ENCODE measurements around the gene TULP1. TPM values are rescaled to one million over a fixed set of nuclear protein-coding genes. Genes with fewer than 3 reads are reported as not detected.

Gene TULP1
- total and polyA plus RNA-seq, 5 experiments from 2014 or later: not detected

DNA sequence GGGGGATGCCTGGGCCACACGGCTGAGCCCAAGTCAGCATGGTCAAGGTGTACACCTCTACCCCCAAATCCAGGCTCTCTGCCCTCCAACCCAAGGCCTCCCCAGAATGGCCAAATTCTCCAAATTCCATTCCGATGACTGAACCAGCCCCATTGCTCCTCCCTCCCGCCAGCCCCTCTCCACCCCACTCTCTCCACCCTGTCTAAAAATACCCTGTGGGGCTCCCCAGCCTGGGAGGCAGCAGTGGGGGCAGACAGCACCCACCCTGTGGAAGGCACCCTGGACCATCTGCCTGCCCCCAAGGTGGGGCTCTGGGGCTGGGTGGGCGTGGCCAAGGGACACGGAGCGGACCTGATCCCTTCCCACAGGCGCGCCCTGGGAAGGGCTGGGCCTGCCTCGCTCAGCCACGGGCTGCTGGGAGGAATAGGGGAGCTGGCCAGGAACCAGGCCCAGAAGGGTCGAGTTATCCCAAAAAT, 27.3 kb downstream of the TULP1 start:
- H3K27me3 Mint-ChIP-seq: no peaks in the 10 kb centered on the region
- peaks cover 0 to 5% (median 3%) of the 10 kb centered on the region in 4 donors for H3K4me1 Mint-ChIP-seq
- POLR2A ChIA-PET: no interaction called here
- no peaks in the 10 kb centered on the region for H3K9me3 Mint-ChIP-seq
- no peaks in the 10 kb centered on the region for H3K36me3 Mint-ChIP-seq
- no peak overlapping the region for H3K27ac Mint-ChIP-seq
- no peak for ATAC-seq
- no peak overlapping the region for H3K4me3 Mint-ChIP-seq
- no peak for DNase-seq

DNA sequence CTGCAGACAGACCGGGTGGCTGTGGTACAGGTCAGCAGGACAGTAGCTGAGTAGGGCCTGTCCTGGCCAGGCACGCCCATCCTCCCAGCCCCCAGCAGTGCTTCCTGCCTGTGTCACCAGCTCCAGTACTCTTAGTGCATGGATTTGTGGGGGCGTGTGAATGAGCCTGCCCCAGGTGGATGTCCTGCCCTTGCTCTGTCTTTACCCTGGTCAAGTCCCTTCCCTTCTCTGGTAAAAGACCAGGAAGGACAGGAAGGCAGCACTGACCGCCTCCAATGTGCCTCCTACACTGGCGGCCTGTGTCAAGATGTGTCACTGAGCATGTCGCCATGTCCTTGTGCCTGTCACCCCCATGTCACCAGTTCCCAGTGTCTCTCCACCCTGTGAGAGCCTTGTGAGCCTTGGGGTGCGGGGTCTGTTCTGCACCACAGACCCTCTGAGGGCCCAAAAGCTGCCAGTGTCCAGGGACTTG, 27.7 kb downstream of the TULP1 start:
- Mint-ChIP-seq H3K27ac (no peak overlapping the region), H3K36me3 (no peaks in the 10 kb centered on the region), H3K9me3 (no peaks in the 10 kb centered on the region), H3K27me3 (no peaks in the 10 kb centered on the region), H3K4me1 (peaks cover 0 to 4% (median 1%) of the 10 kb centered on the region in 4 donors), H3K4me3 (no peak overlapping the region)
- no peak for ATAC-seq
- DNase-seq: no peak
- POLR2A ChIA-PET: no interaction called here

DNA sequence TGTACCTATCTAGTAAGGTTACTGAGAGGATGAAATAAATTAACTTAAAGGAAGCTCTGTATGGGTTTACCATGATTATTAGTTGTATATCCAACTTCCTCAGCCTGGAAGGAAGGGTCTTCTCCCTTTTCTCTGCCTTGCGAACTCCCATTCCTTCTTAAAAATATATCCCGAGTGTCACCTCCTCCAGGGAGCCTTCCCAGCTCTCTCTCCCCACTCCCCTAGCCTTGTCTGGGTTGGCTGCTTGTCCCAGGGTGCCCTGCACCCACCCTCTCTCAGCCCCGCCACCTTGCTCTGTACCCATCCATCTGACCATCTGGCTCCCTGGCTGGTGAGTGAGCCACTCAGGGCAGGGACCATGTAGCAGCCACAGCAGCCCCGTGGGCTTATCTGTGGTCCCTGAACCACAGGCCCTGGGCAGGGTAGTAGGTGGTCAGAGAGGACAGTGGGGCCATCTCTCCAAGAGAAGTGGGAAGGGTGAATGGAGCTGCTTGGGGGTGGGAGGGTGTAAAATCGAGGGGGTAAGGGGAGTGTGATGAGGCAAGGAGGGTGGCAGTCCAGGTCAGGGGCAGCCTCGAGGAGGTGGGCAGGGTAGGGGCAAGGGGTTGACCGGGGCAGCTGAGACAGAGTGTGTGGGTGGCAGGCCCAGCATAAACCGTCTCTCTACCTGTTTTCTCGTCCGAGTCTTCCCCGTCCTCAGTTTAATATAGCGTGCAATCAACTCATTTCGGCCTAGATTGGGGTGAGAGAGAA, 28.6 kb downstream of the TULP1 start:
- POLR2A ChIA-PET: no interaction called here

GRCh38 chr6:35483490-35483889, 29.2 kb downstream of the TULP1 start:
- POLR2A ChIA-PET: no interaction called here
- no peak for DNase-seq
- Mint-ChIP-seq H3K27ac (peak overlapping the region in 1 of 10 donors; percentile 35), H3K4me3 (no peak overlapping the region), H3K4me1 (peaks cover 0 to 4% (median 1%) of the 10 kb centered on the region in 4 donors), H3K9me3 (no peaks in the 10 kb centered on the region), H3K36me3 (no peaks in the 10 kb centered on the region), H3K27me3 (no peaks in the 10 kb centered on the region)
- no peak for ATAC-seq

More for the DNA sequence above, 28.6 kb downstream of the TULP1 start:
- ATAC-seq (no peak), DNase-seq (no peak)
- no peaks in the 10 kb centered on the region for H3K36me3 Mint-ChIP-seq
- H3K4me1 Mint-ChIP-seq: peaks cover 0 to 4% (median 1%) of the 10 kb centered on the region in 4 donors
- H3K27me3 Mint-ChIP-seq: no peaks in the 10 kb centered on the region
- H3K27ac Mint-ChIP-seq: no peak overlapping the region
- no peaks in the 10 kb centered on the region for H3K9me3 Mint-ChIP-seq
- H3K4me3 Mint-ChIP-seq: no peak overlapping the region

GRCh38 chr6:35483062-35483461, 29.6 kb downstream of the TULP1 start:
- no peak for ATAC-seq
- no peaks in the 10 kb centered on the region for H3K9me3 Mint-ChIP-seq
- no peaks in the 10 kb centered on the region for H3K27me3 Mint-ChIP-seq
- peaks cover 0 to 3% (median 1%) of the 10 kb centered on the region in 4 donors for H3K4me1 Mint-ChIP-seq
- DNase-seq: no peak
- H3K27ac Mint-ChIP-seq: peak overlapping the region in 1 of 10 donors; percentile 35
- POLR2A ChIA-PET: no interaction called here
- H3K4me3 Mint-ChIP-seq: no peak overlapping the region
- no peaks in the 10 kb centered on the region for H3K36me3 Mint-ChIP-seq

DNA sequence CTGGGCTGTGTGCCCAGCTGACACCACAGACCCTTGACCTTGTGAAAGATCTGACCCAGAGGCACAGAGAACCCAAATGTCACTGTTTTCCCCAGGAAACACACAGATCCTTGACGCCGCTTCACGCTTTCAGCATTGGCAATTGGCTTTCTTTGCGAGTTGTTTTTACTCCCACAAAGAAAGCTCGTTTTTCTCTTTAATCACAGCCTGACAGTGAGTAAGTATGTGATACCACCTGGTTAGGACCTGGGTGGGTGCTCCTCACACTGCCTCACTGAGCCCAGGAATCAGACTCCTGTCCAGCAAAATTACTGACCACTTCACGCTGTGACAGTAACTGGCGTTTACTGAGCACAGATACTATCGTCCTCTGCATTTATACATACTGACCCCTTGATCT, 31.5 kb downstream of the TULP1 start:
- peaks cover 0 to 2% (median 0%) of the 10 kb centered on the region in 4 donors for H3K4me1 Mint-ChIP-seq
- DNase-seq (no peak), ATAC-seq (no peak)
- no peaks in the 10 kb centered on the region for H3K36me3 Mint-ChIP-seq
- no peaks in the 10 kb centered on the region for H3K27me3 Mint-ChIP-seq
- POLR2A ChIA-PET: interaction anchor here (1.0 to 2.0 kb wide), 2 partner anchors 13 to 71 kb away, joined by 3 to 12 read pairs; partner anchors contain the start of gene RPL10A
- H3K27ac Mint-ChIP-seq: no peak overlapping the region
- no peaks in the 10 kb centered on the region for H3K9me3 Mint-ChIP-seq
- no peak overlapping the region for H3K4me3 Mint-ChIP-seq

DNA sequence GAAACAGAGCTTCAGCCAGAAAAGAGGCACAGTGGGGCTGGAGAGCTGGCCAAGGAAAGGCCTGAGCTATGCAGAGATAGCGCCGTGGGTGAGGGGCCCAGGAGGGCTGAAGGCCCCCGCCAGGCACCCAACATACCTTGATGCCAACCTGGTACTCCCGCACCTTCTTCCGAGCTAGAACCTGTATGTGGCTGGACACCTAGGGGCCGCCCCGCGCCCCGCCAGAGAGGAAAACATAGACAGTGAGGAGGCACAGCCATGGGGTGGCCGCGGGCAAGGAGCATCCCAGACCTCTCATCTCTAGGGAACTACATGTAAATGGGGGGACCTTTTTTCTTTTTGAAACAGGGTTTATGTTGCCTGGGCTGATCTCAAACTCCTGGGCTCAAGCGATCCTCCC, 32.5 kb downstream of the TULP1 start:
- ATAC-seq (no peak), DNase-seq (no peak)
- H3K27ac Mint-ChIP-seq: peak overlapping the region in 1 of 10 donors; percentile 68
- H3K4me3 Mint-ChIP-seq: no peak overlapping the region
- H3K27me3 Mint-ChIP-seq: no peaks in the 10 kb centered on the region
- no peaks in the 10 kb centered on the region for H3K9me3 Mint-ChIP-seq
- H3K36me3 Mint-ChIP-seq: no peaks in the 10 kb centered on the region
- POLR2A ChIA-PET: interaction anchor here (0.6 to 2.0 kb wide), 3 partner anchors 9 to 111 kb away, joined by 4 to 12 read pairs (median 4); partner anchors contain the start of gene RPL10A
- peaks cover 0 to 2% (median 0%) of the 10 kb centered on the region in 4 donors for H3K4me1 Mint-ChIP-seq

- POLR2A ChIA-PET: interaction anchor here (1.1 to 2.0 kb wide), 2 partner anchors 10 to 12 kb away, joined by 4 to 9 read pairs; partner anchors contain the start of gene RPL10A
- DNase-seq (no peak), ATAC-seq (no peak)
- Mint-ChIP-seq H3K9me3 (no peaks in the 10 kb centered on the region), H3K27me3 (no peaks in the 10 kb centered on the region), H3K27ac (no peak overlapping the region), H3K4me1 (peaks cover 0 to 6% (median 0%) of the 10 kb centered on the region in 4 donors), H3K36me3 (peaks cover 0 to 5% (median 0%) of the 10 kb centered on the region in 3 donors), H3K4me3 (no peak overlapping the region)
These were observed 34.4 kb downstream of the TULP1 start for GRCh38 chr6:35478259-35478658.

- Mint-ChIP-seq H3K27me3 (no peaks in the 10 kb centered on the region), H3K4me1 (peaks cover 0 to 7% (median 0%) of the 10 kb centered on the region in 4 donors), H3K27ac (peak overlapping the region in 1 of 10 donors; percentile 36), H3K36me3 (peaks cover 0 to 10% (median 0%) of the 10 kb centered on the region in 3 donors), H3K9me3 (no peaks in the 10 kb centered on the region), H3K4me3 (no peak overlapping the region)
- POLR2A ChIA-PET: interaction anchor here (1.1 to 2.0 kb wide), 2 partner anchors 9 to 12 kb away, joined by 4 to 9 read pairs; partner anchors contain the start of gene RPL10A
- DNase-seq (no peak), ATAC-seq (no peak)
These were observed 35.0 kb downstream of the TULP1 start for GRCh38 chr6:35477551-35478179.

DNA sequence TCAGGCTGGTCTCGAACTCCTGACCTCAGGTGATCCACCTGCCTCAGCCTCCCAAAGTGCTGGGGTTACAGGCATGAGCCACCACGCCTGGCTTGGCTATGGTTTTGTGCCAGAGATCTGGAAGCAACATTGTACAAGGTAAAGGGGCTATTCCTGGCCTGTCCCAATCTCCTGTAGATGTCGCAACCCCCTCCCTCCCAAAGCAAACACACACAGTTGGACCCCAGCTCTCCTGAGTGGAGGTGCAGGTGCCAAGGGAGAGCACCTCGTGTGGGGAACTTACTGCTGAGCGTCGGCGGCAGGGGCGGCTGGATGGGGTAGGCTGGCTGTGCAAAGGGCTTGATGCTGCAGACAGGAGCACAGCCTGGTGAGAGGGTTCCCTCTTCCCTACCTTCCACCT, 35.7 kb downstream of the TULP1 start:
- Mint-ChIP-seq H3K27ac (no peak overlapping the region), H3K27me3 (no peaks in the 10 kb centered on the region), H3K9me3 (no peaks in the 10 kb centered on the region), H3K4me3 (no peak overlapping the region), H3K36me3 (peaks cover 0 to 16% (median under 1%) of the 10 kb centered on the region in 3 donors), H3K4me1 (peaks cover 0 to 11% (median 5%) of the 10 kb centered on the region in 4 donors)
- DNase-seq (no peak), ATAC-seq (no peak)
- POLR2A ChIA-PET: interaction anchor here (2.0 kb wide), 1 partner anchor 8 kb away, joined by 9 read pairs; the partner anchor contains the start of gene RPL10A

DNA sequence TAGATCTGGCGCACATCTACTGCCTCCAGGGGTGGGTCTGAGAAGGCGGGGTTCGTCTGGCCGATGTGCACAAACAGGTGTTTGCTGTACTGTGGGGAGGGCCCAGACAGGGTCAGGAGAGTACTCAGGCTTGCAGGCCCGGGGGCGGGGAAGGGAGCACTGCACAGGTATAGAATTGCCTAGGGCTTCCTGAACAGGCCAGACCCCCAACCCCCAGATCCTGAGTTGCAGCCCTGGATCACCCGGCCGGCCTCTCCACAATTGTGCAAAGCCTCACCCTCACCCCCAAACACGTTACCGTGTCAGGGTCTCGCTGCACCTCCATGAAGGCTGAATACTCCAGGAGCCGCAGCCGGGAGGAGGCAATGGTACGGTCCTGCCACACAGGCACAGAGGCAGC, 36.7 kb downstream of the TULP1 start:
- Mint-ChIP-seq H3K4me1 (peaks cover 0 to 19% (median 12%) of the 10 kb centered on the region in 4 donors), H3K27ac (no peak overlapping the region), H3K9me3 (no peaks in the 10 kb centered on the region), H3K4me3 (no peak overlapping the region), H3K27me3 (no peaks in the 10 kb centered on the region), H3K36me3 (peaks cover 0 to 26% (median 3%) of the 10 kb centered on the region in 3 donors)
- DNase-seq (no peak), ATAC-seq (no peak)
- POLR2A ChIA-PET: no interaction called here

- H3K9me3 Mint-ChIP-seq: no peaks in the 10 kb centered on the region
- ATAC-seq (no peak), DNase-seq (peak in 1 of 10 donors; percentile 55)
- H3K36me3 Mint-ChIP-seq: peaks cover 0 to 31% (median 3%) of the 10 kb centered on the region in 3 donors
- POLR2A ChIA-PET: no interaction called here
- H3K4me3 Mint-ChIP-seq: no peak overlapping the region
- H3K4me1 Mint-ChIP-seq: peaks cover 3 to 24% (median 16%) of the 10 kb centered on the region in 4 donors
- no peaks in the 10 kb centered on the region for H3K27me3 Mint-ChIP-seq
- no peak overlapping the region for H3K27ac Mint-ChIP-seq
These were observed 37.1 kb downstream of the TULP1 start for GRCh38 chr6:35475573-35475972.
